HG03060 (cell line): ENCODE data around the gene CCDC87.
"Not testable (repeated sequence)": the region's sequence is repeated elsewhere in the genome, so short reads cannot be mapped to it uniquely, and the experiment has no call there.

ENCODE experiments used
- ATAC-seq: cut with Tn5 transposase; IDR thresholded peaks from one replicate; pipeline ENCODE4 v1.9.1; 2021; ENCODE audit warnings: low read depth, moderate number of reproducible peaks; ENCODE audit not compliant: unreplicated experiment

The CCDC87 gene

GRCh38 chr11:66582565-66583147, 10.2 kb downstream of the CCDC87 start:
- not testable (repeated sequence) for ATAC-seq

DNA sequence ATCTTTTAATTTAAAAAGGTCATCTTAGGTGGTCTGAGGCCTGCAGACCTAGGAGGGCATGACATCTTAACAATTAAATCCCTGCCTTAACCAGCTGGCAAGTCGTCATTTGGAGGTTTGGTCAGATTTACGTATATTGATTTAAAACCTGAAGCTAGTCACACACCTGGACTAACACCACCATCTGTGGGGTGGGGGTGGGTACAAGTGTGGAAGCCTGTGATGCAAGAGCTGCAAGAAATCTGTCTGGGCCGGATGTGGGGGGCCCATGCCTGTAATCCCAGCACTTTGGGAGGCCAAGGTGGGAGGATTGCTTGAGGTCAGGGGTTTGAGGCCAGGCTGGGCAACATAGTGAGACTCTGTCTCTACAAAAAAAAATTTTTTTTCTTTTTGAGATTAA, 11.6 kb downstream of the CCDC87 start:
- no peak for ATAC-seq

DNA sequence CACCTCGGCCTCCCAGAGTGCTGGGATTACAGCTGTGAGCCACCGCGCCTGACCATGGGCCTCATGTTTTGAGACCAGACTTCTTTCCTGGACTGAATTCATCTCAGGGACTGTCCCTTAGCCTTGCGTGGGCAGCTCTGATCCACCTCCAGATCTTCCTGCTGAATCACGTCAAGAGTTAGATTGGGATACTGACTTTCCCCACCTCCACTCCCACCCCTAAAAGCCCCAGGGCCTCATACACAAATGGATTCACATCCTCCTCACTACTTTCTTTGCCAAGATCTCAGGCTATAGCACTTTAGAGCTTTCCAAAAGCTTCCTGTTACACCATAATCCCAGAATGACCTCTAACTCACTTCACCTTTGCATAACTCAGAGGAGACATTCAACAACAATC, 12.1 kb downstream of the CCDC87 start:
- no peak for ATAC-seq

- no peak for ATAC-seq
Measured at GRCh38 chr11:66579017-66579606, 13.8 kb downstream of the CCDC87 start.

DNA sequence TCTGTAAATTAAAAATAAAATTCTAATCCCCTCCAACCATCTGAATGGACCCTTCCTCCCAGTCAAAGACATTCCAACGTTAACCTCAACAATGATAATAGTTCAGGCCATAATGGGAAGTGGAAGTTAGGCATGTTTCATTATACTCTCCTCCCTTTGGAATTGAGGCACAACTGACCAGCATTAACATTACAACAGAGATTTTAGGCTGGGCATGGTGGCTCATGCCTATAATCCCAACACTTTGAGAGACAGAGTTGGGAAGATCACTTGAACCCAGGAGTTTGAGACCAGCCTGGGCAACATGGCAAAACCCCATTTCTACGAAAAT, 22.0 kb downstream of the CCDC87 start:
- no peak for ATAC-seq

GRCh38 chr11:66570079-66570849, 22.6 kb downstream of the CCDC87 start:
- no peak for ATAC-seq

- no peak for ATAC-seq
Measured at GRCh38 chr11:66569076-66569475, 23.8 kb downstream of the CCDC87 start.

DNA sequence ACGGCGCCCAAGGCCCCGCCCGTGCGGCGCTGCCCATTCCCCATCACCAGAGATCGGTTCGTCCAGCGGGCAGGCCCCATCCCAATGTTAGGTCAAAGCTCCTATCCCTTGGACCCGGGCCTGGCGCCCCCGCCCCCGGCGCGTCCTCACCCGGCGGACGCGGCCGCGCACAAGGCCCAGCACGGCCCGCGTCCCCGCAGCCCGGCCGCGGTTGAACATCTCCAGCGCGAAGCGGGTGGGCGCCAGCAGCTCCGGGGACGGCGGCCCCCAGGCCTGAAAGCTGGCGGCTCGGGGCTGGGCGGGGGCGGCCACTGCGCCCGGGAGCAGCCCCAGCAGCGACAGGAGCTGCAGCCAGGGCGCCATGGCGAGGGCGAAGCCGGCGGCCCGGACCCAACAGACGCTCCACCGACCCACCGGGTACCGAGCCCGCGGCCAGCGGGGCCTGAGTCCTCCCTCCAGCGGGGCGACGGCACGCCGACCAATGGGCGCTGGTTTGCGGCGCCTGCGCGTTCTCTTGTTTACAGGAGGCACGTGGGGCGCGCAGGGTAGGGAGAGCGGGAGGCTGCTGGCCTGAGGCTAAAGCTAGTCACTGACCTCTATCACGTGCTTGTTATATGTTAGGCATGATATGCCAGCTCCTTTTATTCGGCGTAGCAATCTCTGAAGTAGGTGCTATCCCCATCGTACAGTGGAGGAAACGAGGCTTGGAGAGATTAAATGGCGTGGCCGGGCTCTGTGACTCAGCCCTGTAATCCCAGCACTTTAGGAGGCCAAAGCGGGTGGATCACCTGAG, 24.5 kb downstream of the CCDC87 start, which contains the start of gene CTSF:
Gene CTSF, minus strand, starts transcription at position 483 of the 793 bp plus-strand sequence. Its CDS starts 120 bp downstream, at position 363.
- no peak for ATAC-seq

GRCh38 chr11:66567787-66568123, 25.1 kb downstream of the CCDC87 start:
- ATAC-seq: no peak

DNA sequence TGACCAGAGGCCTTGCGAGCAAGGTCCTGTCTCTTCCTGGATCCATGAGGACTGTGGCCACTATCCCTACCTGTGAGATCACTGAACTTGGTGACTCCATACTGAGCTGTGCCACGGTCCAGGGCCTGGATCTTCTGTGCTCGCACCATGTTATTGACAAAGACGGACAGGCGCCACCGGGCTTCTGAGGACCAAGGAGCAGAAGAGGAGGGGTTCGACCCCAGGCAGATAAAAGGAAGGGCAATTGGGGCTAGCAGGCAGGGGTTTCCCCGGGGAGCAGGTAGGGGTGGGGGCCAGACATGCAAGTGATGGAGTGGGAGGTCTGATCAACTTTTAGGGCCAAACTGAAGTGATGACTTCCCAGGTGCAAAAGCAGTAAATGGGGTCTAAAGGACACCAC, 26.6 kb downstream of the CCDC87 start:
- no peak for ATAC-seq

DNA sequence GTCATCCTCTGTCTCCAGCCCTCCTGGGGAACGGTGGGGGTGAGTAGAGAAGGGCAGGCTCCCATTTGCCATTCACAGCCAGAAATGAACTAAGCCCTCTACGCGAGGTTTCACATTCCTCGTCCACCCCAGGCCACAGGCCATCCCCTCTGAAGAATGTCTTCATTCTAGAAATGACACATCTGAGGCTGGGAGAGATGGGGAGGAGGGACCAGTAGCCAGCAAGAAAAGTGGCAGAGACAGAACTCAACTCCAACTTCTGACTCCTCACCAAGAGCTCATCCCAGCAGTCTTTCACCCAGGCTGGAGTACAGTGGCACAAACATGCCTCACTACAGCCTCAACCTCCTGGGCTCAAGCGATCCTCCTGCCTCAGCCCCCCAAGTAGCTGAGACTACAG, 27.9 kb downstream of the CCDC87 start:
- ATAC-seq: no peak

DNA sequence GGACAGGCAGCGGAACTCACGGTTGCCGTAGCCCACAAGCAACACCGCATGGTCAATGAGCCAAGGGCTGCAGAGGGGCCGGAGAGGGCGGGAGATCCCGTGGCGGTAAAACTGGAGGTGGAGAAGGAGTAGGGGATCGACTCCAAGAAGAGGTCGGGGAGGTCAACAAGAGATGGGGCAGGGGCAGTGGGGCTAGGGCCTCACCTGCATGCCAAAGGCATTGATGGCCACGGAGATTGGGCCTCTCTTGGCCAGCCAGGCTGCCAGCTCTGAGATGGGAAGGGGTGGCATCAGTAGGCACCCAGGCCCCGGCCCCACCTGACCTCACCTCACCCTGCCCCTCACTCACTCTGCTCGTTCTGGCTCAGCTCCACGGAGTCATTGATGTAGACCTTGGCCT, 28.3 kb downstream of the CCDC87 start:
- no peak for ATAC-seq

DNA sequence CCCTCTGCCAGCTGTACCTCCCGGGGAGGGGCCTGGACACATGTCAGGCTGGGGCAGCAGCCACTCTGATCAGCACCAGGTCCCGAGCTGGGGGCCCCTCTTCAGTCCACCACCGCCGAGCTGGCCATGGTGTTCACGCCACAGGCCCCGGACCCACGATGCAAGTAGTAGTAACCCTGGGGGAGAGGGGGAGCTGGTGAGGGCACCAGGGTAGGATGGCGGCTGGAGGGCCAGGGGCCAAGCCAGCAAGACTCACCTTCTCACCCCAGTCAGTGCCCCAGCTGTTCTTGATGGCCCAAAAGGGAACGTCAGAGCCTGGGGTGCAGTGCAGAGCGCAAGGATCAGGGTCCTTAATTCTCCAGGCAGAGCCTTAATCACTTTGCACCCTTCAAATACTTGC, 29.0 kb downstream of the CCDC87 start:
- ATAC-seq: no peak

DNA sequence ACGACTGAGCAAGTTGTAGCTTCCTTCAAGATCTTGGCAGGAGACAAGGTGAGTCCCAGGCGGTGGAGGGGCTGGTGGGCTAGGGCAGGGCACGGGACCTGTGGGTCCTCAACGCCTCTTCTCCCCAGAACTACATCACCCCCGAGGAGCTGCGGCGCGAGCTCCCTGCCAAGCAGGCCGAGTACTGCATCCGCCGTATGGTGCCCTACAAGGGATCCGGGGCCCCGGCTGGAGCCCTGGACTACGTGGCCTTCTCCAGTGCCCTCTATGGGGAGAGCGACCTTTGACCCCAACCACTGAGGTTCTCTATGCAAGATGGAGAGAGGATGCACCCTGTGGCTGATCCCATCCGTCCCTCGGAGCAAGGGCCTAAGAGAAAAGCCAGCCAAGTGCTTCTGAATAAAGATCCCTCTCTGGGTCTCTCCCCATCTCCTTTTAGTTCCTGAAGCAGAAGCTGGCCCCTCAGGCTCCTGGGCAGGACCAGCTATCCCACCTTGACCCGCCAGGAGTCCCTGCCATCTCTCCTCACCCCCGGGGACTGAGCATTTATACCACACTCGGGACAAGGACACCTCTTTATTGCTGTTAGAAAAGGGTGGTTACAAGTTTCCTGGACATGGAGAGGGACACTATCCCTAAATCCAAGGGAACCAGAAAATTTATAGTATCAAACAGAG, 29.8 kb downstream of the CCDC87 start:
- no peak for ATAC-seq

DNA sequence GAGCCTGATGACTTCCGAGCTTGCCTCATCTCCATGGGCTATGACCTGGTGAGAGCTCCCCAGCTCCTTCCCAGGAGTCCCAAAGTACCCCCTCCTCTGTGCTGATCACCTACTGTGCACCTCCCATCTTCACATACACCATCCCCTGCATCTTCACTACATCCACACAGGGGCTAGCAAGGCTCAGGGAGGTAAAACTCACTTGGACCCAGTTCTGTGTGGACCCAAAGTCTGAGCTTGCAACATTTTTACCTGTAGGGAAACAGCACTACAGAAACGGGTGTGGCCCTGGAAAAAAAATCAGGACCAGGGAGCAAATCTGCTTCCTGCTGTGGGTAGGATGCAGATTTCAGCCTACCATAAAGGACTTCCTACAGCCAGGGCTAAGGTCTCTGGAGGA, 30.6 kb downstream of the CCDC87 start:
- ATAC-seq: no peak

GRCh38 chr11:66561975-66562248, 31.0 kb downstream of the CCDC87 start:
- ATAC-seq: no peak

DNA sequence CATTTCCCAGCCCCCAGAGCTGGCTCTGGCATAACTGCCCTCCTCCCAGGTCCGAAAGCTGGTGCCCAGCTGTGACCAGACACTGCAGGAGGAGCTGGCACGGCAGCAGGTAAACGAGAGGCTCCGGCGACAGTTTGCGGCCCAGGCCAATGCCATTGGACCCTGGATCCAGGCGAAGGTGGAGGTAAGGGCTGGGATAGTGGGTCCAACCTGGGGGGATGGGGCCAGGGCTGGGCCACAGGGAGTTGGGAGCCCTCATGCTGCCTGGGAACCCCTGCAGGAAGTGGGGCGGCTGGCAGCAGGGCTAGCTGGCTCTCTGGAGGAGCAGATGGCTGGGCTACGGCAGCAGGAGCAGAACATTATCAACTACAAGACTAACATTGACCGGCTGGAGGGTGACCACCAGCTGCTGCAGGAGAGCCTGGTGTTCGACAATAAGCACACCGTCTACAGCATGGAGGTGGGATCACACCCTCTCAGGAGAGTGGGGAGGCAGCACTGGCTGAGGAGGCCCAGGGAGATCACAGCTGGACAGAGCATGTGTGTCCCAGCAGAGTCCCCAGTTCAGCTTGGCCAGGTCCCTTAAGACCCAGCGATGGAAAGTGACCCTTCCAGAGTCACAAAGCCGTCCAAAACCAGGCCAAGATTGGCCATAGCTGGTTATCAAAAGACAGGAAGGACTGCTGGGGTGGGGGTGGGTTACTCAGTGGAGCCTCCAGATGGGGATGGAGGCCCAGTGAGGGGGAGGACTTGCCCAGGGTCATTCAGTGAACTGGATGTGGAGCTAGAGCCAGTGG, 31.5 kb downstream of the CCDC87 start:
- no peak for ATAC-seq

DNA sequence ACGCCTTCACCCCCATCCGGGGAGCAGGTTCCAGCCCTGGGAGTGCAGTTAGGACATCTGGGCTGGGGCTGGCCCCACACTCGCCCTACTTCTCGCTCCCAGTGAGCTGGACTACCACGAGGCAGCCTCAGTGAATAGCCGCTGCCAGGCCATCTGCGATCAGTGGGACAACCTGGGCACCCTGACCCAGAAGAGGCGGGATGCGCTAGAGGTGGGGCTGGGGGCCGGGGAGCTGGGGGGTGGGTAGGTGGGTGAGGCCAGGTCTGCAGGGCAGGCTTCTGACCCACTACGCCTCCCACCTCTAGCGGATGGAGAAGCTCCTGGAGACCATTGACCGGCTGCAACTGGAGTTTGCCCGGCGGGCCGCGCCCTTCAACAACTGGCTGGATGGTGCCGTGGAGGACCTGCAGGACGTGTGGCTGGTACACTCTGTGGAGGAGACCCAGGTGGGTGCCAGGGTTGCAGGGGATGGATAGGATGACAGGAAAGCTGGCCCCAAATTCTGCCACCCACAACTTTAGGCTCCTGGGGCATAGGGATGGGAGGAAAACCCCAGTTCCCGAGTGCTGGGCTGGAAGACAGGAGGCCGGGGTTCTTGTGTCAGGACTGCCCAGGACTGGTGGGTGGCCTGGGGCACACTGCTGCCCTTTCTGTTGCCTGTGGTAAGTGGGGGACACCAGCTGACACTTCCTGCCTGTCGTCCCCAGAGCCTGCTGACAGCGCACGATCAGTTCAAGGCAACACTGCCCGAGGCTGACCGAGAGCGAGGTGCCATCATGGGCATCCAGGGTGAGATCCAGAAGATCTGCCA, 32.8 kb downstream of the CCDC87 start:
- ATAC-seq: no peak

- ATAC-seq: no peak
Measured at GRCh38 chr11:66559142-66559865, 33.6 kb downstream of the CCDC87 start.
